Large intestine (tissue), 3 donors: ENCODE measurements around the gene KCNAB2. TPM values are rescaled to one million over a fixed set of nuclear protein-coding genes. Genes with fewer than 3 reads are reported as not detected.
"Not testable (repeated sequence)": the region's sequence is repeated elsewhere in the genome, so short reads cannot be mapped to it uniquely, and the experiment has no call there.

Experiments
- DNase-seq, 2 donors: peaks; one replicate each; pipeline versions ENCODE4 v3.0.0 to v3.0.0-alpha.2; 2013
- H3K27ac ChIP-seq: one replicate; pipeline ENCODE4 v1.5.1; 2013; ENCODE audit warnings: low read length
- H3K27me3 ChIP-seq: 2 replicates; pipeline ENCODE4 v1.6.1; 2013; ENCODE audit warnings: low read length; ENCODE audit not compliant: control insufficient read depth, insufficient read depth
- H3K36me3 ChIP-seq: 2 replicates; pipeline ENCODE4 v1.6.1; 2013; ENCODE audit warnings: low read length; ENCODE audit not compliant: control insufficient read depth, insufficient read depth
- H3K4me1 ChIP-seq: one replicate; pipeline ENCODE4 v1.6.1; 2013; ENCODE audit warnings: low read length; ENCODE audit not compliant: control insufficient read depth, insufficient read depth
- H3K4me3 ChIP-seq: one replicate; pipeline ENCODE4 v1.5.1; 2013; ENCODE audit warnings: low read length
- H3K9me3 ChIP-seq: one replicate; pipeline ENCODE4 v1.6.1; 2013; ENCODE audit warnings: mild to moderate bottlenecking, low read depth, low read length, moderate library complexity; ENCODE audit not compliant: control insufficient read depth
- WGBS: methylation state at CpG from one replicate; pipeline ENCODE4 v1.1.5; 2013; ENCODE audit warnings: low lambda C conversion rate; ENCODE audit not compliant: insufficient coverage; 5-methylcytosine and 5-hydroxymethylcytosine counted together
- polyA plus RNA-seq: library from polyadenylated mRNA; unstranded; fragments of 120-200 nt; gene quantifications from one replicate; pipeline ENCODE4 v1.2.1, GENCODE V29; 2013

KCNAB2 gene
- polyA plus RNA-seq, 1 donor: 27.9 TPM

DNA sequence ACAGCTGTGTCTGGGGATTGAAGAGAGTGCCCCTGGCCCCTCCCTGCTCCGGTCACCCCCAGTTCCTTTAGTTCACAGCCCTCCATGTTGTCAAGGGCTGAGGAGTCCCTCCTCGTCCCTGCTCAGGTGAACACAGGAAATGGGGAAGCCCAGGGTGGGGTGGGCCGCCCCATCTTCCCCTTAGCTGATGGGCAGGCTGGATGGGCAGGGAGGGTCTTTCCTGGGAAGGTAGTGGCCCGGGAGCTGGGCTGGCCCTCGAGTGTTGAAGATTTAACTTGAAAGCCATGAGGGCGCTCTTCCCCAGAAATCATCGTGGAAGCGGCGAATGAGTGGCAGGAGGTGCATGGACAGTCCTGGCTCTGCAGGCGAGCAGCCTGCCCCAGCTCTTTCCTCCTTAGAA lies 35.1 kb upstream of the KCNAB2 start:
- no CpG with 5 or more reads among the region's 10 CpGs for WGBS
- DNase-seq: no peak
- Histone ChIP-seq H3K4me3 (no peak overlapping the region), H3K9me3 (no peaks in the 10 kb centered on the region), H3K27me3 (peaks cover 4% of the 10 kb centered on the region), H3K27ac (no peak overlapping the region), H3K4me1 (peaks cover 18% of the 10 kb centered on the region), H3K36me3 (no peaks in the 10 kb centered on the region)

DNA sequence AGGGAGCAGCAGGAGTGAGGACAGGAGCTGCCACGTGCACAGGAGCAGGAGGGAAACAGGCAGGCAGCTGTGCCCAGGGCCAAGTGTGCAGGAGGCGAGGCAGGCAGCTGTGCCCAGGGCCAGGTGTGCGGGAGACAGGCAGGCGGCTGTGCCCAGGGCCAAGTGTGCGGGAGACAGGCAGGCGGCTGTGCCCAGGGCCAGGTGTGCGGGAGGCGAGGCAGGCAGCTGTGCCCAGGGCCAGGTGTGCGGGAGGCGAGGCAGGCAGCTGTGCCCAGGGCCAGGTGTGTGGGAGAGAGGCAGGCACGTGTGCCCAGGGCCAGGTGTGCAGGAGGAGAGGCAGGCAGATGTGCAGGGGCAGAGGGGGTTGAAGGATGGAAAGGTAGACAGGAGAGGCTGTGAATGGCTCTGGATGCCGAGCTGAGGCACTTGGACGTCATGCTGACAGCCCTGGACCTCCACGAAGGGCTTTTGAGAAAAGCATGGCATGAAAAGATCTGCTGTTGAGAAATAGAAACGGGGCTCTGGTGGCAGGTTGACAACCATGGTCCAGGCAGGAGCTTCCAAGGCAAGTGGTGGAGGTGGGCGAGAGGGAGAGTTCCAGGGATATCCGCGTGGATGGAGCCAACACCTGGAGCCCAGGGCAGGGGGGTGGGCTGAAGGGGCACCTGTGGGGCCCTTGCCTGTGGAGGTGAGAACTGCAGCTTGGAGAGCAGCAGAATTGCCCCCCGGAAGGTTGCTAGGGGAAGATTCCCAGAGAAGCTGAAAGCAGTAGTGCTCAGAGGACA lies 34.3 kb upstream of the KCNAB2 start:
- no peak overlapping the region for H3K4me3 ChIP-seq
- DNase-seq: no peak
- no peaks in the 10 kb centered on the region for H3K9me3 ChIP-seq
- H3K36me3 ChIP-seq: no peaks in the 10 kb centered on the region
- H3K27ac ChIP-seq: no peak overlapping the region
- 90% methylated on average over 2 of the region's 19 CpGs for WGBS
- peaks cover 18% of the 10 kb centered on the region for H3K4me1 ChIP-seq
- H3K27me3 ChIP-seq: peaks cover 4% of the 10 kb centered on the region

DNA sequence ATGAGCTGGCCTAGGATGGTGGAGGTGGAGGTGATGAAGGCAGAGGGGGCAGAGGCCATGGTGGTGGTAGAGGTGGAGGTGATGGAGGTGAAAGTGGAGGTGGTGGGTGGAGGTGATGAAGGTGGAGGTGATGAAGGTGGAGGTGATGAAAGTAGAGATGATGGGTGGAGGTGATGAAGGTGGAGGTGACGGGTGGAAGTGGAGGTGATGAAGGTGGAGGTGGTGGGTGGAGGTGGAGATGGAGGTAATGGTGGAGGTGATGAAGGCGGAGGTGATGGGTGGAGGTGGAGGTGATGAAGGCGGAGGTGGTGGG lies 33.8 kb upstream of the KCNAB2 start:
- peaks cover 1% of the 10 kb centered on the region for H3K27me3 ChIP-seq
- no peak overlapping the region for H3K27ac ChIP-seq
- H3K36me3 ChIP-seq: no peaks in the 10 kb centered on the region
- DNase-seq: no peak
- H3K9me3 ChIP-seq: no peaks in the 10 kb centered on the region
- 71% methylated on average over 1 of the region's 3 CpGs for WGBS
- H3K4me3 ChIP-seq: no peak overlapping the region
- peaks cover 15% of the 10 kb centered on the region for H3K4me1 ChIP-seq

DNA sequence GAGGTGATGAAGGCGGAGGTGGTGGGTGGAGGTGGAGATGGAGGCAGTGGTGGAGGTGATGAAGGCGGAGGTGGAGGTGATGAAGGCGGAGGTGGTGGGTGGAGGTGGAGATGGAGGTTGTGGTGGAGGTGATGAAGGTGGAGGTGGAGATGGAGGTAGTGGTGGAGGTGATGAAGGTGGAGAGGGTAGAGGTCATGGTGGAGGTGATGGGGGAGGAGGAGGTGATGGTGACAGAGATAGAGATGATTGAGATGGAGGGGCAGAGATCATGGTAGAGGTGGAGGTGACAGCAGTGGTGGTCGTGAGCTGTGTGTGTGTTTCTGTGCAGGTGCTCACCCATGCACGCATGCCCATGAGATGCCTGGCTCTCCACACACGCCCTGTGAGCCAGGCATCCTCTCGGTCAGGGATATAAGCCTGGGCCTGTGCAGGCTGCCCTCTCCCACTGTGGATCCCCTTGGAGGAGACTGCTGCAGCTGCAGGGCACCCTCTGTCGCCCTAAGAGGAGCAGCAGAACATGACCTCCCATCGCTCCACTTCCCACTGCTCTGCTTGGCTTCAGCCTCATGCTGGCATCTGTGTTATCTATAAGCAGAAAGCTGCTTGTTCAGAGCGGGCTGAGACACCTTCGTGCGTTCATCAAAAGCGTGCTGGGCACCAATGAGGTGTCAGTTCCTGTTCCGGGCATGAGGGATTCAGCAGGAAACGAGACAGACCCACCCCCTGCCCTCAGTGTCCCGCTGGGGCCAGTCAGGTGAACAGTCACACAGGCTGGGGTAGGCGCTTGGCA lies 33.0 kb upstream of the KCNAB2 start:
- no peak for DNase-seq
- no peak overlapping the region for H3K27ac ChIP-seq
- H3K4me3 ChIP-seq: no peak overlapping the region
- peaks cover 14% of the 10 kb centered on the region for H3K4me1 ChIP-seq
- WGBS: 100% methylated on average over 1 of the region's 17 CpGs
- no peaks in the 10 kb centered on the region for H3K36me3 ChIP-seq
- H3K9me3 ChIP-seq: no peaks in the 10 kb centered on the region
- H3K27me3 ChIP-seq: no peaks in the 10 kb centered on the region

DNA sequence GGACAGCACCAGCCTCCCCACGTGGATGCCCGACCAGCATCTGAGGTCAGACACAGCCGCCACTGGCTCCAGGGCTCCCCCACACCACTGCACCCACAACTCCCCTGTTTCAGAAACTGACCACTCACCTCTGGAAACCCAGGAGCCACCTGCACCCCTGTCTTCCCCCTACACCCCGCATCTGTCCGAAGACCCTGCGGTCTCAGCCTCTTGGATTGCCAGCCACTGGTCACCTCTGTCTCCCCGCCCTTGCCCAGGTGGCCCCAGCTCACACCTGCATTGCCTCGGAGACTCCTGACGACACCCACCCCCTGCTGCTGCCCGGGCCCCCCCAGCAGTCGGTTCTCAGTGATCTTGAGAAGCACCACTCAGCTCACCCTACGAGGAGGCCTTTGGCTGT lies 32.2 kb upstream of the KCNAB2 start:
- no CpG with 5 or more reads among the region's 12 CpGs for WGBS
- Histone ChIP-seq H3K36me3 (no peaks in the 10 kb centered on the region), H3K27ac (no peak overlapping the region), H3K4me3 (no peak overlapping the region), H3K4me1 (peaks cover 13% of the 10 kb centered on the region), H3K9me3 (no peaks in the 10 kb centered on the region), H3K27me3 (no peaks in the 10 kb centered on the region)
- no peak for DNase-seq

DNA sequence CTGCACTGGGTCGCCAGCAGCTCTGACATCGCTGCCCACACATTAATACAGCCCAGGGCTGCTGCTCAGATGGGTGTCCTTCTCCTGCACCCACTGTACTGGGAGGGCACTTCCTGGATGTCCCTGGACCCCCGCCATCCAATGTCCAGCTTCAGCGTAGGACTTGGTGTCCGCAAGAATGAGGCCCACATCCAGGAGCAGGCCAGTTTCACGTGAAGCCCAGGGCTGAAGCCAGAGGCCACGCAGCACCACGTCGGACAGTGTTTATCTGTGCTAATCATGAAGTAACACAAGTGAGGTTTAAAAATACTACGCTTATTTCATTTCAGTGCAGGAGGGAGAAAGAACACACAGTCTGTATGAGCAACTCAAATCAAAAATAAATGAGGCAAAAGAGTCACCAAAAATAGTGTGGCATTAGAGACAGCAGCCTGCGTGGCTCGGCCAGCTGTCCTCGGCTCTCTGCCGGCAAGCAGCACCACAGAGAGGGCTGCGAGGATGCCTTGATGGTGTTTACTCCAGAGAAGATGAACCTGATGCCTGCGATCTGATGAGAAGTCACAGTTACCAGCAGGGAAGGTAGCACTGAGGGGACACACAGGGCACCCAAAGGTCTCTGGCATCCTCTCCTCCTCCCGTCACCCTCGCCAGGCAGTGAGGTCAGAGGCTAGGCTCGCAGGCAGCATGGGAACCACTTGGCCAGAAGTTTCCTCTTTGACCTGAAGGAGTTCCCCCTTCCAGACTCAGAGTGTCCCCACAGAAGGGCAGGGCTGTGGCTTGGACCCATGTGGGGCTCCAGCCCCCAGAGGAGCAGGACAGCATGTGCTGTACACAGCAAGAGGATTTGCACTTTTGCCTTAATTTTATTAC lies 31.3 kb upstream of the KCNAB2 start:
- no peak overlapping the region for H3K27ac ChIP-seq
- DNase-seq: no peak
- H3K4me3 ChIP-seq: no peak overlapping the region
- H3K9me3 ChIP-seq: no peaks in the 10 kb centered on the region
- H3K27me3 ChIP-seq: no peaks in the 10 kb centered on the region
- 100% methylated on average over 1 of the region's 19 CpGs for WGBS
- peaks cover 5% of the 10 kb centered on the region for H3K4me1 ChIP-seq
- no peaks in the 10 kb centered on the region for H3K36me3 ChIP-seq

DNA sequence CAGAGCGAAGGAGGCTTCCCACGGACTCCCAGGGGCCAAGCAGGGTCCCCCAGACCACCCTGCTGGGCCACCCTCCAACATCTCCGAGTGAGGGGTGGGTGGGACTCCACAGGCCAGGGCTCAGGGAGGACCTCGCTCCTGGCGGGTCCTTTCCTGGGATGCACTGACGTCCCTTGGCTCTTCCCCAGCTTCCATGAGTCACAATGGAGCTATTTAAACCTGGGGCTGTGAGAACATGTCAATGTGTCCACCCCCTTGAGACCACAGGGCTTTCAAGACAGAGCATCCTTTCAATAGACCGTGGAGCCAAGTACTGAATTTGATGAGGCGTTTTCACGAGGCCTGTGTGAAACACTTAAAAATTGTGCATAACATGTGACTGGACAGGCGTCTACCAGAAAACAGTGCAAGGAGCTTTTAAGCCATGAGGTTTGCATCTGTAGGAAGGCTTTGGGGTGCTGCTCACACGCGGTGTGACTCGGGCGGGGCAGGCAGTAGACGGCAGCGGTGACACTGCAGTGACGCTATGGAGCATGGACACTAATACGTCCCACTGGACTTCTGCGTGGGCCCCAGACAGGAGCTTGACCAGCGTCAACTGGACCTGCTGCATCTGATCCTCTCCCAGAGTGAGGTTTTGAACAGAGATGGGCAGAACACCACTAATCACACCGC lies 29.4 kb upstream of the KCNAB2 start:
- WGBS: no CpG with 5 or more reads among the region's 21 CpGs
- H3K27ac ChIP-seq: no peak overlapping the region
- H3K9me3 ChIP-seq: no peaks in the 10 kb centered on the region
- no peaks in the 10 kb centered on the region for H3K27me3 ChIP-seq
- H3K4me1 ChIP-seq: no peaks in the 10 kb centered on the region
- no peak for DNase-seq
- H3K4me3 ChIP-seq: no peak overlapping the region
- H3K36me3 ChIP-seq: no peaks in the 10 kb centered on the region

DNA sequence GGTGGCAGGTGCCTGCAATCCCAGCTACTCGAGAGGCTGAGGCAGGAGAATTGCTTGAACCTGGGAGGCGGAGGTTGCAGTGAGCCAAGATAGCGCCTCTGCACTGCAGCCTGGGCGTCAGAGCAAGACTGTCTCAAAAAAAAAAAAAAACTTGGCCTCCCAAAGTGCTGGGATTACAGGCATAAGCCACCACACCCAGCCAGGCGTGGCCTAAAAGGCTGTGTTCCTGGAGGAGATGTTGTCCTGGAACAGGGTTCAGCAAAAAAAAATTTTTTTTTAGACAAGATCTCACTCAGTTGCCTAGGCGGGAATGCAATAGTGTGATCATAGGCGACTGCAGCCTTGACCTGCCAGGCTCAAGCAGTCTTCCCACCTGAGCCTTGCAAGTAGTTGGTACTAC lies 28.0 kb upstream of the KCNAB2 start:
- H3K4me1 ChIP-seq, H3K9me3 ChIP-seq, DNase-seq, H3K36me3 ChIP-seq, H3K4me3 ChIP-seq, H3K27me3 ChIP-seq, H3K27ac ChIP-seq: not testable (repeated sequence)
- no CpG with 5 or more reads among the region's 7 CpGs for WGBS

DNA sequence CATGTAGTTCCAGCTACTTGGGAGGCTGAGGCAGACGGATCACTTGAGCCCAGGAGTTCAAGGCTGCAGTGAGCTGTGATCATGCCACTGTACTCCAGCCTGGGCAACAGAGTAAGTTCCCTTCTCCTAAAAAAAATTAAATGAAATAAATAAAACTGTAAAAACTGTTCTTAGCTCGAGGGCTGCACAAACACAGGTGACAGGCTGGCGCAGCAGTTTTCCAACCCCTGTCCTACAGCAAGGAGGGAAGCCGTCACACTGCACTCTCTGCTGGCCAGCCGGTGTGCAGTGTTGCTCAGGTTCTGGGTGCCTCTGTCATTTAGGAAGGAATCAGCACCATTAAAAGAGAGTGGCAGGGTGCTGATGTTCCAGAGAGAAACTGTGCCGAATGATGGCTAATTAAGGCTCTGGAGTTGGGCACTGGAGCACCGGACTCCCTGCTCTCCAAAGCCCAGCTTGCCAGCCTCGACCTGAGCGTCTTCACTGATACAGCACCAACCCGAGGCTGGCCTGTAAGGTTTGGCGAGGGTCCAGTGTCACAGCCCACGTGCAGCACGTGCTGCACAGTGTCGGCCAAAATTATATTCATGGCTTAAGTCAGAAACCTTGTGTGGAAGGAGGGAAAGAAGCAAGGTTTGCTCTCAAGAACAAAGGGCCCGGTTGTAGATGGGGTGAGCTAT lies 26.4 kb upstream of the KCNAB2 start:
- no peaks in the 10 kb centered on the region for H3K36me3 ChIP-seq
- H3K27me3 ChIP-seq: no peaks in the 10 kb centered on the region
- H3K9me3 ChIP-seq: no peaks in the 10 kb centered on the region
- DNase-seq: no peak
- H3K27ac ChIP-seq: no peak overlapping the region
- H3K4me3 ChIP-seq: no peak overlapping the region
- H3K4me1 ChIP-seq: peaks cover 1% of the 10 kb centered on the region
- no CpG with 5 or more reads among the region's 15 CpGs for WGBS
